ENCODE measurements around the gene SYNGR2. TPM values are rescaled to one million over a fixed set of nuclear protein-coding genes. Genes with fewer than 3 reads are reported as not detected.

The SYNGR2 gene
- total RNA-seq, 4 donors from 2014 or later: 63.1 to 164 (median 124) TPM

- TF ChIP-seq CTCF (IDR thresholded peaks at IDR 0.05): no peak
- no peak for TF ChIP-seq EP300 (IDR thresholded peaks at IDR 0.05)
- no peak for TF ChIP-seq POLR2AphosphoS5 (IDR thresholded peaks at IDR 0.05)
- no peak for TF ChIP-seq POLR2A (IDR thresholded peaks at IDR 0.05; ENCODE audit: low read depth)
- H3K4me3 ChIP-seq: no peak overlapping the region
- H3K36me3 ChIP-seq: peaks cover 0 to 15% (median 9%) of the 10 kb centered on the region in 4 donors
- no peaks in the 10 kb centered on the region for H3K9me3 ChIP-seq
- intact Hi-C loops (cut with DNase I): no loop called here
- H3K27me3 ChIP-seq: no peaks in the 10 kb centered on the region
- DNase-seq (ENCODE audit: extremely low spot score): no peak
- H3K27ac ChIP-seq (replicated peaks in 1 of 4): no peak overlapping the region
- peaks cover 5 to 13% (median 11%) of the 10 kb centered on the region in 4 donors for H3K4me1 ChIP-seq
- WGBS: 89% methylated on average over 10 of the region's 10 CpGs
Observed at GRCh38 chr17:78210111-78210510, 41.7 kb downstream of the SYNGR2 start.

GRCh38 chr17:78211032-78211431 is 42.7 kb downstream of the SYNGR2 start:
- intact Hi-C loops (cut with DNase I): no loop called here
- Histone ChIP-seq H3K9me3 (no peaks in the 10 kb centered on the region), H3K27me3 (no peaks in the 10 kb centered on the region), H3K4me1 (peaks cover 5 to 13% (median 11%) of the 10 kb centered on the region in 4 donors), H3K27ac (replicated peaks in 1 of 4) (no peak overlapping the region), H3K36me3 (peaks cover 0 to 6% (median 3%) of the 10 kb centered on the region in 4 donors), H3K4me3 (no peak overlapping the region)
- no peak for DNase-seq (ENCODE audit: extremely low spot score)
- WGBS: 89% methylated on average over 11 of the region's 11 CpGs
- TF ChIP-seq EP300 (IDR thresholded peaks at IDR 0.05) (no peak), CTCF (IDR thresholded peaks at IDR 0.05) (no peak), POLR2A (IDR thresholded peaks at IDR 0.05; ENCODE audit: low read depth) (no peak), POLR2AphosphoS5 (IDR thresholded peaks at IDR 0.05) (no peak)

GRCh38 chr17:78214016-78214705 is 45.8 kb downstream of the SYNGR2 start, which contains the start of gene BIRC5:
Gene BIRC5 (plus strand): TSS chr17:78214253. CDS start chr17:78214317, 64 bp downstream.
- no peaks in the 10 kb centered on the region for H3K27me3 ChIP-seq
- H3K4me3 ChIP-seq: peak within 1 kb of the TSS; percentile 41 to 55 (median 47)
- H3K4me1 ChIP-seq: peaks cover 5 to 13% (median 11%) of the 10 kb centered on the region in 4 donors
- WGBS: 2% methylated on average over 17 of the region's 60 CpGs
- peak; percentile 94 for DNase-seq (ENCODE audit: extremely low spot score)
- TF ChIP-seq CTCF (IDR thresholded peaks at IDR 0.05) (peak in 1 of 3 experiments; percentile 26), POLR2AphosphoS5 (IDR thresholded peaks at IDR 0.05) (peak; percentile 48 to 90), EP300 (IDR thresholded peaks at IDR 0.05) (no peak), POLR2A (IDR thresholded peaks at IDR 0.05; ENCODE audit: low read depth) (no peak)
- intact Hi-C loops (cut with DNase I): no loop called here
- no peaks in the 10 kb centered on the region for H3K36me3 ChIP-seq
- no peak within 1 kb of the TSS for H3K27ac ChIP-seq (replicated peaks in 1 of 4)
- H3K9me3 ChIP-seq: no peaks in the 10 kb centered on the region

GRCh38 chr17:78214706-78215061 is 46.3 kb downstream of the SYNGR2 start:
- no peak overlapping the region for H3K27ac ChIP-seq (replicated peaks in 1 of 4)
- no peaks in the 10 kb centered on the region for H3K9me3 ChIP-seq
- intact Hi-C loops (cut with DNase I): no loop called here
- peaks cover 5 to 13% (median 11%) of the 10 kb centered on the region in 4 donors for H3K4me1 ChIP-seq
- TF ChIP-seq POLR2A (IDR thresholded peaks at IDR 0.05; ENCODE audit: low read depth): no peak
- no peak for TF ChIP-seq POLR2AphosphoS5 (IDR thresholded peaks at IDR 0.05)
- no peak for TF ChIP-seq CTCF (IDR thresholded peaks at IDR 0.05)
- TF ChIP-seq EP300 (IDR thresholded peaks at IDR 0.05): no peak
- no peaks in the 10 kb centered on the region for H3K27me3 ChIP-seq
- peak overlapping the region; percentile 41 to 55 (median 47) for H3K4me3 ChIP-seq
- H3K36me3 ChIP-seq: no peaks in the 10 kb centered on the region
- no peak for DNase-seq (ENCODE audit: extremely low spot score)
- WGBS: 16% methylated on average over 5 of the region's 5 CpGs
